ENCODE results near the gene LDLRAD4.

Gene LDLRAD4

GRCh38 chr18:13371689-13372418 lies 153.3 kb downstream of the LDLRAD4 start:
- TF ChIP-seq CTCF (IDR thresholded peaks at IDR 0.05; ENCODE audit: low read depth, low read length, missing control alignments): no peak
- in situ Hi-C loops (cut with HindIII; ENCODE audit: low sequenced_read_pairs): no loop called here
- H3K4me3 ChIP-seq (ENCODE audit: low read depth, low read length): no peak overlapping the region
- no peak for DNase-seq (ENCODE audit: low read depth)

GRCh38 chr18:13372531-13372951 lies 154.0 kb downstream of the LDLRAD4 start:
- H3K4me3 ChIP-seq (ENCODE audit: low read depth, low read length): no peak overlapping the region
- in situ Hi-C loops (cut with HindIII; ENCODE audit: low sequenced_read_pairs): no loop called here
- TF ChIP-seq CTCF (IDR thresholded peaks at IDR 0.05; ENCODE audit: low read depth, low read length, missing control alignments): no peak
- no peak for DNase-seq (ENCODE audit: low read depth)

GRCh38 chr18:13374096-13374467 lies 155.5 kb downstream of the LDLRAD4 start:
- no peak for TF ChIP-seq CTCF (IDR thresholded peaks at IDR 0.05; ENCODE audit: low read depth, low read length, missing control alignments)
- no peak for DNase-seq (ENCODE audit: low read depth)
- in situ Hi-C loops (cut with HindIII; ENCODE audit: low sequenced_read_pairs): no loop called here
- H3K4me3 ChIP-seq (ENCODE audit: low read depth, low read length): no peak overlapping the region

- no peak overlapping the region for H3K4me3 ChIP-seq (ENCODE audit: low read depth, low read length)
- no peak for DNase-seq (ENCODE audit: low read depth)
- in situ Hi-C loops (cut with HindIII; ENCODE audit: low sequenced_read_pairs): no loop called here
These were observed 156.1 kb downstream of the LDLRAD4 start for GRCh38 chr18:13374468-13375301.

GRCh38 chr18:13375302-13376255 lies 157.0 kb downstream of the LDLRAD4 start:
- H3K4me3 ChIP-seq (ENCODE audit: low read depth, low read length): no peak overlapping the region
- peak; percentile 83 for DNase-seq (ENCODE audit: low read depth)
- in situ Hi-C loops (cut with HindIII; ENCODE audit: low sequenced_read_pairs): no loop called here
- TF ChIP-seq CTCF (IDR thresholded peaks at IDR 0.05; ENCODE audit: low read depth, low read length, missing control alignments): peak; percentile 7

More at GRCh38 chr18:13374468-13375301, 156.1 kb downstream of the LDLRAD4 start:
- TF ChIP-seq CTCF (IDR thresholded peaks at IDR 0.05; ENCODE audit: low read depth, low read length, missing control alignments): no peak

- no peak overlapping the region for H3K4me3 ChIP-seq (ENCODE audit: low read depth, low read length)
- no peak for DNase-seq (ENCODE audit: low read depth)
- TF ChIP-seq CTCF (IDR thresholded peaks at IDR 0.05; ENCODE audit: low read depth, low read length, missing control alignments): no peak
These were observed 157.8 kb downstream of the LDLRAD4 start for GRCh38 chr18:13376298-13376840.

More at GRCh38 chr18:13376298-13376840, 157.8 kb downstream of the LDLRAD4 start:
- in situ Hi-C loops (cut with HindIII; ENCODE audit: low sequenced_read_pairs): no loop called here

All from astrocyte of the cerebellum (primary cell).